ENCODE measurements around the gene GNL3.
"Not testable (repeated sequence)": the region's sequence is repeated elsewhere in the genome, so short reads cannot be mapped to it uniquely, and the experiment has no call there.

GNL3 gene

DNA sequence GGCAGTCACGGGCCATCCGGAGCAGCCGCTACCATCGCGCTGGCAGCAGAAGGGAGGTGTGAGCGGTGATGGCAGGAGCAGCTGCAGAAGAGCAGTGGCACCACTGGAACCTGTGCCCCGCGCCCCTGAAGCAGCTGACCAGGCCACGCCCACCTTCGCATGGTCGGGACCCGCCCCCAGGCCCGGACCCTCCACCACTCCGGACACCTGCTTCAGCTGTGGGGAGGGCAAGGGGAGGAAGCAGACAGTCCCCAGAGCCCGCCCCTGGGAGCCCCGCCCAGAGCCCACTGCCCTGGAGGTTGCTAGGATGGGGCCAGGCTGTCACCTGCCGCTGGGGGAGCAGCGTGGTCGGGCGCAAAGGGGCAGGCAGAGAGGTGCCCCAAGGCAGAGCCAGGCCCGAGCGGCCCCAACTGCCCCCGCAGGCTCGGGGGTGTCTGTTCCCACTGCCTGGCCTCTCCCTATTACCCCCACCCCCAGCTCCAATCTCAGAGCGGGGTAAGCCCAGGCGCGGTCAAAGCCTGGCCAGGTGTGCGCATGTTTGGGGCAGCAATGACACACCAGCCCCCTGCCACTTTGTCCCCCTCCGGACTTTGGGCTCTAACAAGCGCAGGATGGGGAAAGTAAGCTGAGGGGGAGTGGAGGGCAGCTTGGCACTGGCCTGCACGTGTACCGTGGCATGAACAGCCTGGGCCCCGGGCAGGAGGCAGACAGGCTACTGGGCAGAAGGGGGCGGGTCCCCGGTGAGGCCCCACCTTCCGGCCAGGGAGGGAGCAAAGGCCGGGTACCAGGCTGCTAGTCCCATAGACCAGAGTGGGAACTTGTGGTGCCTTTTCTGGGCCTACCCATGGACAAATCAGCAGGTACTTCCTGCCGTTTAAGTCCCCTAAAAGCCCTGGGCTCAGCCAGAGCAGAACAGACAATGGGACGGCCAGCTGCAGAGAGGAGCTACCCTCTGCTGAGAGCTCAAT is 28.8 kb downstream of the GNL3 start:
- in situ Hi-C loops (cut with HindIII; ENCODE audit: low sequenced_read_pairs), result loop anchor here (5.0 kb wide), 2 partner anchors 43 to 92 kb away; no protein-coding TSS in a partner anchor

- in situ Hi-C loops (cut with HindIII; ENCODE audit: low sequenced_read_pairs), result loop anchor here (5.0 kb wide), 2 partner anchors 41 to 94 kb away; no protein-coding TSS in a partner anchor
Observed at GRCh38 chr3:52715714-52716305, 30.0 kb downstream of the GNL3 start.

GRCh38 chr3:52719618-52720017 is 33.8 kb downstream of the GNL3 start:
- in situ Hi-C loops (cut with HindIII; ENCODE audit: low sequenced_read_pairs), result loop anchor here (5.0 kb wide), 2 partner anchors 38 to 97 kb away; no protein-coding TSS in a partner anchor

DNA sequence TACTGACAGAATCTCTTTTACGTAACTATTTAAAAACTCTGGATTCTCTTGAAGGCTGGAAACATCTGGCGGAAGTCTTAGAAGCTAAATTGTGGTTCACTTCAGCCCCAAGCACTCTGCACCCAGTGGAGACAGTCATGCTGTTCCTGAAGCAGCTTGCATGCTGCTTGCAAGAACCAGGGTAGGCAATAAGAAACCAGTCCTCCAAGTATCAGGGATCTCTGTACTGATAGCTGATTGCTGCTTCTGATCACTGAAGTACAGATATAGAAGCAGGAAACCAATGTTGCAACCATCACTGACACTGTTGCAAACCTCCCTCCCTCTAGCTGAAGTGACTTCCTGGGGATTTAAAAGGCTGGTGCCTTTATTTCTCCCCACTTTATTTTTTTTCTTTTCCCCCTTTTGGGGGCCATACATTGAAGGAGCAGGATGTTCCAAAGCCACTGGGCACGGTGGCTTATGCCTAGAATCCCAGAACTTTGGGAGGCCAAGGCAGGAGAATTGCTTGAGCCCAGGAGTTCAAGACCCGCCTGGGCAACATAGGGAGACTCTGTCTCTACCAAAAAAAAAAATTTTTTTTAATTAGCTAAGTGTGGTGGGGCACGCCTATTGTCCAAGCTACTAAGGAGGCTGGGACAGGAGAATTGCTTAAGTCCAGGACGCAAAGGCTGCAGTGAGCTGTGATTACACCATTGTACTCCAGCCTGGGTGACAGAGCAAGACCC is 35.3 kb downstream of the GNL3 start:
- in situ Hi-C loops (cut with HindIII; ENCODE audit: low sequenced_read_pairs), result no loop called here

GRCh38 chr3:52721730-52722008 is 35.8 kb downstream of the GNL3 start:
- in situ Hi-C loops (cut with HindIII; ENCODE audit: low sequenced_read_pairs), result no loop called here

GRCh38 chr3:52722491-52722890 is 36.7 kb downstream of the GNL3 start:
- in situ Hi-C loops (cut with HindIII; ENCODE audit: low sequenced_read_pairs), result no loop called here

DNA sequence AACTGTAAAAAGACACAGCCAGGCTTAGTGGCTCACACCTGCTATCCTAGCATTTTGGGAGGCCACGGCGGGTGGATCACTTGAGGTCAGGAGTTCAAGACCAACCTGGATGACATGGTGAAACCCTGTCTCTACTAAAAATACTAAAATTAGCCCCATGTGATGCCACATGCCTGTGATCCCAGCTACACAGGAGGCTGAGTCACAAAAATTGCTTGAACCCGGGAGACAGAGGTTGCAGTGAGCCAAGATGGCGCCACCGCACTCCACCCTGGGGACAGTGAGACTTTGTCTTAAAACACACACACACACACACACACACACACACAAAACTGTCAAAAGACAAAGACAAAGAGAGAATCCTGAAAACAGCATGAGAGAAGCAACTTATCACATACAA is 38.1 kb downstream of the GNL3 start:
- in situ Hi-C loops (cut with HindIII; ENCODE audit: low sequenced_read_pairs), result no loop called here

GRCh38 chr3:52724511-52724910 is 38.7 kb downstream of the GNL3 start:
- in situ Hi-C loops (cut with HindIII; ENCODE audit: low sequenced_read_pairs), result no loop called here

GRCh38 chr3:52728753-52729152 is 42.9 kb downstream of the GNL3 start:
- in situ Hi-C loops (cut with HindIII; ENCODE audit: low sequenced_read_pairs), result not testable (repeated sequence)

DNA sequence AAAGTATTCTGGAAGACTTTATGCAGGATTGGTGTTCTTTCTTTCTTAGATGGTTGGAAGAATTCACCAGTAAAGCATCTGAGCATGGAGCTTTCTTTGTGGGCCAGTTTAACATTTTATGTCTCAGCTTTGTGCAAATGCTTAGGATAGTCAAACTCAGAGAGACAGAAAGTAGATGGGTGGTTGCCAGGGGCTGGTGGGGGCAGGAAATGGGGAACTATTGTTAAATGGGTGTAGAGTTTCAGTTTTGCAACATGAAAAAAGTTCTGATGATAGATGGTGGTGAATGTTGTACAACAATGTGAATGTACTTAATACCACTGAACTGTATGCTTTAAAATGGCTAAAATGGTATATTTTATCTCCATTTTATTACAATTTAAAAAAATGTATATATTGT is 44.8 kb downstream of the GNL3 start:
- in situ Hi-C loops (cut with HindIII; ENCODE audit: low sequenced_read_pairs), result no loop called here

- in situ Hi-C loops (cut with HindIII; ENCODE audit: low sequenced_read_pairs), result no loop called here
Observed at GRCh38 chr3:52731590-52731989, 45.8 kb downstream of the GNL3 start.

- in situ Hi-C loops (cut with HindIII; ENCODE audit: low sequenced_read_pairs), result no loop called here
Observed at GRCh38 chr3:52733256-52733891, 47.5 kb downstream of the GNL3 start.

- in situ Hi-C loops (cut with HindIII; ENCODE audit: low sequenced_read_pairs), result loop anchor here (5.0 kb wide), 2 partner anchors 62 to 98 kb away; partner anchors contain the start of gene MUSTN1
Observed at GRCh38 chr3:52739730-52740129, 53.9 kb downstream of the GNL3 start.

GRCh38 chr3:52742418-52743041 is 56.7 kb downstream of the GNL3 start:
- in situ Hi-C loops (cut with HindIII; ENCODE audit: low sequenced_read_pairs), result no loop called here

GRCh38 chr3:52743152-52743551 is 57.3 kb downstream of the GNL3 start:
- in situ Hi-C loops (cut with HindIII; ENCODE audit: low sequenced_read_pairs), result no loop called here

- in situ Hi-C loops (cut with HindIII; ENCODE audit: low sequenced_read_pairs), result no loop called here
Observed at GRCh38 chr3:52743721-52744120, 57.9 kb downstream of the GNL3 start.
